Peyer's patch (tissue), 4 donors: ENCODE data around the gene PPIE.

Source experiments
- CTCF ChIP-seq, 6 experiments: fragments of 450-650 bp in 4 of 6; fragments of 200-600 bp in 2 of 6; sonication (generic) in 1 of 6; IDR thresholded peaks; one replicate each; pipeline ENCODE4 v1.5.1; 2017 to 2019; ENCODE audit warnings: antibody characterized with exemption in 6 of 6, mild to moderate bottlenecking in 3 of 6, moderate library complexity in 1 of 6
- POLR2A ChIP-seq, 2 donors: fragments of 450-650 bp; IDR thresholded peaks; one replicate each; pipeline ENCODE4 v1.5.1; 2017; ENCODE audit warnings: antibody characterized with exemption in 2 of 2, mild to moderate bottlenecking in 2 of 2, moderate library complexity in 2 of 2

GRCh38 chr1:39704757-39705156 lies 33.9 kb upstream of the PPIE start:
- no peak for TF ChIP-seq CTCF (IDR thresholded peaks at IDR 0.05)
- no peak for TF ChIP-seq POLR2A (IDR thresholded peaks at IDR 0.05)
